Immature natural killer cell (primary cell): ENCODE measurements around the gene CDCP2. TPM values are rescaled to one million over a fixed set of nuclear protein-coding genes. Genes with fewer than 3 reads are reported as not detected.
"Not testable (repeated sequence)": the region's sequence is repeated elsewhere in the genome, so short reads cannot be mapped to it uniquely, and the experiment has no call there.

ENCODE experiments used
- DNase-seq, 3 donors: peaks; one replicate each; pipeline ENCODE4 v3.0.0; 2022; ENCODE audit warnings: mixed read lengths in 1 of 3
- H3K27ac Mint-ChIP-seq, 6 donors: one replicate each; pipeline ENCODE4 v1.8.0; 2020; ENCODE audit warnings: mixed read lengths in 6 of 6, mild to moderate bottlenecking in 5 of 6, inconsistent platforms in 4 of 6, moderate library complexity in 3 of 6
- H3K27me3 Mint-ChIP-seq, 3 donors: one replicate each; pipeline ENCODE4 v1.8.0; 2020 to 2021; ENCODE audit warnings: low read depth in 3 of 3, mild to moderate bottlenecking in 3 of 3, mixed read lengths in 3 of 3, moderate library complexity in 3 of 3, inconsistent platforms in 1 of 3
- H3K36me3 Mint-ChIP-seq, 3 donors: one replicate each; pipeline ENCODE4 v1.8.0; 2020; ENCODE audit warnings: mixed read lengths in 3 of 3, inconsistent platforms in 2 of 3, mild to moderate bottlenecking in 2 of 3
- H3K4me1 Mint-ChIP-seq, 2 donors: one replicate each; pipeline ENCODE4 v1.8.0; 2020; ENCODE audit warnings: inconsistent platforms in 2 of 2, mild to moderate bottlenecking in 2 of 2, mixed read lengths in 2 of 2, moderate library complexity in 1 of 2
- H3K4me3 Mint-ChIP-seq, 5 donors: one replicate each; pipeline ENCODE4 v1.8.0; 2020; ENCODE audit warnings: mild to moderate bottlenecking in 5 of 5, mixed read lengths in 5 of 5, inconsistent platforms in 3 of 5, moderate library complexity in 3 of 5
- H3K9me3 Mint-ChIP-seq, 6 donors: one replicate each; pipeline ENCODE4 v1.8.0; 2020; ENCODE audit warnings: mild to moderate bottlenecking in 6 of 6, mixed read lengths in 6 of 6, inconsistent platforms in 4 of 6, moderate library complexity in 3 of 6
- polyA plus RNA-seq, 3 donors: library from polyadenylated mRNA; unstranded; fragments of 300-500 nt; fragmentation: Illumina TruSeq; gene quantifications; one replicate each; pipeline ENCODE4 v1.2.3, GENCODE V29; 2021

CDCP2 gene
- polyA plus RNA-seq, 3 donors from 2014 or later, result not detected

GRCh38 chr1:54176621-54177327 is 24.0 kb upstream of the CDCP2 start:
- no peak overlapping the region for H3K4me3 Mint-ChIP-seq
- no peak overlapping the region for H3K27ac Mint-ChIP-seq
- peaks cover 0 to 6% (median 3%) of the 10 kb centered on the region in 3 donors for H3K36me3 Mint-ChIP-seq
- no peaks in the 10 kb centered on the region for H3K9me3 Mint-ChIP-seq
- H3K4me1 Mint-ChIP-seq, result no peaks in the 10 kb centered on the region
- peaks cover 0 to 5% (median 2%) of the 10 kb centered on the region in 3 donors for H3K27me3 Mint-ChIP-seq
- DNase-seq, result no peak

DNA sequence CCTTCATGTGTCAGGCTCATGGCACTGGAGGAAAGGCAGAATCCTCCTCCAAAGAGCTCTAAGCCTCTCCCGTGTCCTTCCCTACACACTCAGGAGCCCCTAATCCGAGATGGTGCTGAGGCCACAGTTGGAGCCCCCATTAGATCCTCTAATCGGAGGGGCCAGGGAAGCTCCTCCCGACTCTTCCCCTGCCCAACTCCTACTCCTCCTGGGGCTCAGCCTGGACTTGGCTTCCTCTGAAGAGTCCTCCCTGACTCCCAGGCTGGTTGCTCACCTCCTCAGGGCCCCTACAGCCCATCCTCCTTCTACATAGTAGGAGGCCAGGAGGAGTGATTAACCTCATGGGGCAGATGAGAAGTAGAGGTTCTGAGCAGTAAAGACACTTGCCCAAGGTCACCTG is 21.3 kb upstream of the CDCP2 start:
- Mint-ChIP-seq H3K27me3 (peaks cover 0 to 5% (median 2%) of the 10 kb centered on the region in 3 donors), H3K36me3 (peaks cover 0 to 6% (median 3%) of the 10 kb centered on the region in 3 donors), H3K27ac (no peak overlapping the region), H3K4me1 (no peaks in the 10 kb centered on the region), H3K4me3 (no peak overlapping the region), H3K9me3 (no peaks in the 10 kb centered on the region)
- DNase-seq, result no peak

- Mint-ChIP-seq H3K27me3 (peaks cover 0 to 5% (median 2%) of the 10 kb centered on the region in 3 donors), H3K27ac (no peak overlapping the region), H3K9me3 (no peaks in the 10 kb centered on the region), H3K4me3 (no peak overlapping the region), H3K4me1 (no peaks in the 10 kb centered on the region), H3K36me3 (peaks cover 0 to 6% (median 3%) of the 10 kb centered on the region in 3 donors)
- DNase-seq, result no peak
Measured at GRCh38 chr1:54173681-54174080, 20.9 kb upstream of the CDCP2 start.

GRCh38 chr1:54172614-54173599 is 20.1 kb upstream of the CDCP2 start:
- no peak for DNase-seq
- H3K4me3 Mint-ChIP-seq, result no peak overlapping the region
- H3K4me1 Mint-ChIP-seq, result no peaks in the 10 kb centered on the region
- H3K9me3 Mint-ChIP-seq, result no peaks in the 10 kb centered on the region
- H3K27ac Mint-ChIP-seq, result no peak overlapping the region
- peaks cover 0 to 4% (median 2%) of the 10 kb centered on the region in 3 donors for H3K27me3 Mint-ChIP-seq
- peaks cover 0 to 4% (median 3%) of the 10 kb centered on the region in 3 donors for H3K36me3 Mint-ChIP-seq

GRCh38 chr1:54171606-54172005 is 18.8 kb upstream of the CDCP2 start:
- Mint-ChIP-seq H3K4me1 (no peaks in the 10 kb centered on the region), H3K4me3 (no peak overlapping the region), H3K27me3 (peaks cover 0 to 6% (median under 1%) of the 10 kb centered on the region in 3 donors), H3K27ac (no peak overlapping the region), H3K36me3 (peaks cover 0 to 3% (median 3%) of the 10 kb centered on the region in 3 donors), H3K9me3 (no peaks in the 10 kb centered on the region)
- DNase-seq, result no peak

- Mint-ChIP-seq H3K4me3 (no peak overlapping the region), H3K27me3 (peaks cover 0 to 6% (median 0%) of the 10 kb centered on the region in 3 donors), H3K9me3 (no peaks in the 10 kb centered on the region), H3K27ac (no peak overlapping the region), H3K4me1 (no peaks in the 10 kb centered on the region), H3K36me3 (peaks cover 0 to 3% (median 3%) of the 10 kb centered on the region in 3 donors)
- no peak for DNase-seq
Measured at GRCh38 chr1:54171016-54171415, 18.2 kb upstream of the CDCP2 start.

GRCh38 chr1:54169068-54169467 is 16.3 kb upstream of the CDCP2 start:
- Mint-ChIP-seq H3K9me3 (no peaks in the 10 kb centered on the region), H3K4me3 (no peak overlapping the region), H3K4me1 (no peaks in the 10 kb centered on the region), H3K27ac (no peak overlapping the region), H3K27me3 (peaks cover 0 to 2% (median 0%) of the 10 kb centered on the region in 3 donors), H3K36me3 (peaks cover 0 to 3% (median 0%) of the 10 kb centered on the region in 3 donors)
- DNase-seq, result no peak

DNA sequence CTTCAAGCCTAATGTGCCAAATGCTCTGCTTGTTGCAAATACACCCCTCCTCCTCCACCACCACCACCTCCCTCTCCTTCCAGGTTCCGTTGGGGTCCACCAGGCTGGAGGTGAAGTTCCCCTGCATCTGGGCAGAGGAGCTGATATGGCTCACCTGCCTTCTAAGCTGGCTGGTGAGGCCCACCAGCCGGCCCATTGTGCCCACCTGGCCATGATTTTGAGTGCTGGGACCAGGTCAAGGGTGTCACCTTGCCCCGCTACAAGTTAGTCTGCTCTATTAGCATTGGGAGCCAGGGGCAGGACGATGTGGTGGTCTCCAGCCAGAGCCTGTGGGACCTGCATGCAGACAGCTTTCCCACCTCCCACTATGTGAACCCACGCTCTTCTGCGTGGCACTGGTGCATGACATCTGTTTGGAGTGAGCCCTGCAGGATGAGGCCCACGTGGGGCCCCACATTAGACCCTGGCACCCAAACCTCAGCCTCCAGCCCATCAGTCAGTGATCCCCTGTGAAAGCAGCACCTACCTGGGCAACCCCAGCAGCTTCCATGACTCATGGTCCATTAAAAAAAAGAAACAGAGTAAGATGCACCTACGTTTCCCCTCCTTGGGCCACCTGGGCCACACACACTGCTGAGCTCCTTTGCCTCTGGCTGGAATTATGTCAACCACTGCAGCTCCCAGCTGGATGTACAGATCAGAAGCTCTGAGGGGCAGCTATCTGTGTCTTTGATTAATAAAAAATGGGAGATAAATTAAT is 15.6 kb upstream of the CDCP2 start:
- Mint-ChIP-seq H3K27ac (no peak overlapping the region), H3K4me3 (no peak overlapping the region), H3K4me1 (no peaks in the 10 kb centered on the region), H3K36me3 (peaks cover 0 to 3% (median 0%) of the 10 kb centered on the region in 3 donors), H3K27me3 (peaks cover 0 to 2% (median 0%) of the 10 kb centered on the region in 3 donors), H3K9me3 (no peaks in the 10 kb centered on the region)
- DNase-seq, result no peak

- Mint-ChIP-seq H3K9me3 (no peaks in the 10 kb centered on the region), H3K4me1 (no peaks in the 10 kb centered on the region), H3K27ac (no peak overlapping the region), H3K27me3 (peaks cover 0 to 2% (median 0%) of the 10 kb centered on the region in 3 donors), H3K4me3 (no peak overlapping the region), H3K36me3 (peaks cover 0 to 3% (median 0%) of the 10 kb centered on the region in 3 donors)
- no peak for DNase-seq
Measured at GRCh38 chr1:54167422-54168139, 14.8 kb upstream of the CDCP2 start.

- DNase-seq, H3K4me1 Mint-ChIP-seq, H3K36me3 Mint-ChIP-seq, H3K4me3 Mint-ChIP-seq, H3K27me3 Mint-ChIP-seq, H3K9me3 Mint-ChIP-seq, H3K27ac Mint-ChIP-seq: not testable (repeated sequence)
Measured at GRCh38 chr1:54166357-54166756, 13.6 kb upstream of the CDCP2 start.

GRCh38 chr1:54165146-54165545 is 12.3 kb upstream of the CDCP2 start:
- Mint-ChIP-seq H3K9me3 (no peaks in the 10 kb centered on the region), H3K27ac (no peak overlapping the region), H3K4me1 (no peaks in the 10 kb centered on the region), H3K36me3 (peaks cover 0 to 3% (median 0%) of the 10 kb centered on the region in 3 donors), H3K27me3 (peaks cover 0 to 2% (median 0%) of the 10 kb centered on the region in 3 donors), H3K4me3 (no peak overlapping the region)
- DNase-seq, result no peak

GRCh38 chr1:54163573-54163972 is 10.8 kb upstream of the CDCP2 start:
- Mint-ChIP-seq H3K27ac (no peak overlapping the region), H3K4me3 (no peak overlapping the region), H3K36me3 (peaks cover 0 to 3% (median 0%) of the 10 kb centered on the region in 3 donors), H3K4me1 (no peaks in the 10 kb centered on the region), H3K9me3 (no peaks in the 10 kb centered on the region), H3K27me3 (peaks cover 0 to 2% (median 0%) of the 10 kb centered on the region in 3 donors)
- DNase-seq, result no peak

DNA sequence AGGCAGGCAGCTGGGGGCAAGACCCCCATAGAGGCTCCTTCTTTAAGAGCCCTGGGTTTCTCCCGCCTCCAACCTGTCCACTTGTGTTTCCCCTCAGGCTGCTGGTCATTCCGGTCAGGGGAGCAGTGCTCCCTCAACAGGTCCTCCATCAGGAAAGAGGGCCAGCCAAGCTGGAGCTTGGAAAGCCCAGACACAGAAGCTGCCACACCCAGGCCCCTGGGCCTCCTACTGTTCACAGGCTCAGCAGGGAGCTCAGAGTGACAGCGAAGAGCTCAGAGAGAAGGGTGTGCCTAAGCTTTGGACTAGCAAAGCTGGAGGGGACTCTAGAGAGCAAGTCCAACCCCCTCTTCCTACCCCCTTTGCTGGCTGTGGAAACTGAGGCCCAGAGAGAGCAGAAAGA is 10.3 kb upstream of the CDCP2 start:
- DNase-seq, result no peak
- H3K4me3 Mint-ChIP-seq, result no peak overlapping the region
- peaks cover 0 to 3% (median 0%) of the 10 kb centered on the region in 3 donors for H3K36me3 Mint-ChIP-seq
- H3K27ac Mint-ChIP-seq, result no peak overlapping the region
- no peaks in the 10 kb centered on the region for H3K9me3 Mint-ChIP-seq
- H3K4me1 Mint-ChIP-seq, result no peaks in the 10 kb centered on the region
- peaks cover 0 to 2% (median 2%) of the 10 kb centered on the region in 3 donors for H3K27me3 Mint-ChIP-seq
